ENCODE data around the gene RRAGC.

DNA sequence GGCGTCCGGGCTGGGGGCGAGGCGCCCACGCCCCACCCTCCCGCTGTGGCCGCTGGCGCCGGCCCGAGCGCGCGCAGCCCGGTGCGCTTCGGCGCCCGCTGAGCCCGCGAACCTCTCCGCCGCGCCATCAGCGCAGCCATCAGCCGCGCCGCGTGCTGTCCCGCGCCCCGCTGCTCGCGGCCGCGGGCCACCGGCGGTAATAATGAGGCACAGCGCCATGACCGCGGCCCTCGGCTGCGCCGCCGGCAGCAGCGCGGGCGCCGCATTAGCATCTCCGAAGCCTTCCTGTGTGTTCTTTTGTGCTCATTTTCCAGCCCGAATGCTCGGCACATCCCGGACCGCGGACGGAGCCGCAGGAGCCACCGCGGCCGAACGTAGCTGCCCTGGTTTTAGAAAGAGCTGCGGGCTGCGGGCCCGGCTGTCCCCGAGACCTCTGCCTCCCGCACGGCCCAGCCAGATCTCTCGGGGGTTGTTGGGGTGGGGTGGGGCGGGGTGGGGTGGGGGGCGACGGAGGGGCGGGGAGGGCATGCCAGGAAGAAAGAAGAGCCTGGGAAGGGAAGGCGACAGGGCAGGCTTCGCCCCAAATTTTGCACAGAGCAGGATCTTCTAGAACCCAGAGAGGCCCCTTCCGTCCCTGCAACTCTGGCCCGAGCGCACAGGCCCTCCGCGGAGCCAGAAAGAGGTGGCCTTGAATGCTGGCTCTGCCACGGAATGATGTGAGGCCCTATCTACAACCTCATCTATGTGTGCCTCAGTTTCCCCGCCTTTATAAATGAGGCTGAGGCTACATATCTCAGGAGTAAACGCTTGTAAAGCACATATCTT lies 55.3 kb downstream of the RRAGC start:
- TF ChIP-seq, protein P1, sequence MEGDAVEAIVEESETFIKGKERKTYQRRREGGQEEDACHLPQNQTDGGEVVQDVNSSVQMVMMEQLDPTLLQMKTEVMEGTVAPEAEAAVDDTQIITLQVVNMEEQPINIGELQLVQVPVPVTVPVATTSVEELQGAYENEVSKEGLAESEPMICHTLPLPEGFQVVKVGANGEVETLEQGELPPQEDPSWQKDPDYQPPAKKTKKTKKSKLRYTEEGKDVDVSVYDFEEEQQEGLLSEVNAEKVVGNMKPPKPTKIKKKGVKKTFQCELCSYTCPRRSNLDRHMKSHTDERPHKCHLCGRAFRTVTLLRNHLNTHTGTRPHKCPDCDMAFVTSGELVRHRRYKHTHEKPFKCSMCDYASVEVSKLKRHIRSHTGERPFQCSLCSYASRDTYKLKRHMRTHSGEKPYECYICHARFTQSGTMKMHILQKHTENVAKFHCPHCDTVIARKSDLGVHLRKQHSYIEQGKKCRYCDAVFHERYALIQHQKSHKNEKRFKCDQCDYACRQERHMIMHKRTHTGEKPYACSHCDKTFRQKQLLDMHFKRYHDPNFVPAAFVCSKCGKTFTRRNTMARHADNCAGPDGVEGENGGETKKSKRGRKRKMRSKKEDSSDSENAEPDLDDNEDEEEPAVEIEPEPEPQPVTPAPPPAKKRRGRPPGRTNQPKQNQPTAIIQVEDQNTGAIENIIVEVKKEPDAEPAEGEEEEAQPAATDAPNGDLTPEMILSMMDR (IDR thresholded peaks at IDR 0.05; ENCODE audit: poor library complexity, severe bottlenecking) = no peak
- TF ChIP-seq EZH2 (IDR thresholded peaks at IDR 0.05; ENCODE audit: borderline replicate concordance, insufficient read depth, low read length, poor library complexity, severe bottlenecking) (no peak), POLR2AphosphoS5 (IDR thresholded peaks at IDR 0.05) (peak; percentile 26), MXI1 (conservative IDR thresholded peaks at IDR 0.05; ENCODE audit: poor library complexity, severe bottlenecking) (no peak), RAD21 (conservative IDR thresholded peaks at IDR 0.05) (peak; percentile 28), EP300 (conservative IDR thresholded peaks at IDR 0.05; ENCODE audit: poor library complexity, severe bottlenecking) (no peak), TAF1 (IDR thresholded peaks at IDR 0.05; ENCODE audit: low read depth) (no peak), SMC3 (conservative IDR thresholded peaks at IDR 0.05; ENCODE audit: poor library complexity) (peak; percentile 9)
- TF ChIP-seq, protein P2, sequence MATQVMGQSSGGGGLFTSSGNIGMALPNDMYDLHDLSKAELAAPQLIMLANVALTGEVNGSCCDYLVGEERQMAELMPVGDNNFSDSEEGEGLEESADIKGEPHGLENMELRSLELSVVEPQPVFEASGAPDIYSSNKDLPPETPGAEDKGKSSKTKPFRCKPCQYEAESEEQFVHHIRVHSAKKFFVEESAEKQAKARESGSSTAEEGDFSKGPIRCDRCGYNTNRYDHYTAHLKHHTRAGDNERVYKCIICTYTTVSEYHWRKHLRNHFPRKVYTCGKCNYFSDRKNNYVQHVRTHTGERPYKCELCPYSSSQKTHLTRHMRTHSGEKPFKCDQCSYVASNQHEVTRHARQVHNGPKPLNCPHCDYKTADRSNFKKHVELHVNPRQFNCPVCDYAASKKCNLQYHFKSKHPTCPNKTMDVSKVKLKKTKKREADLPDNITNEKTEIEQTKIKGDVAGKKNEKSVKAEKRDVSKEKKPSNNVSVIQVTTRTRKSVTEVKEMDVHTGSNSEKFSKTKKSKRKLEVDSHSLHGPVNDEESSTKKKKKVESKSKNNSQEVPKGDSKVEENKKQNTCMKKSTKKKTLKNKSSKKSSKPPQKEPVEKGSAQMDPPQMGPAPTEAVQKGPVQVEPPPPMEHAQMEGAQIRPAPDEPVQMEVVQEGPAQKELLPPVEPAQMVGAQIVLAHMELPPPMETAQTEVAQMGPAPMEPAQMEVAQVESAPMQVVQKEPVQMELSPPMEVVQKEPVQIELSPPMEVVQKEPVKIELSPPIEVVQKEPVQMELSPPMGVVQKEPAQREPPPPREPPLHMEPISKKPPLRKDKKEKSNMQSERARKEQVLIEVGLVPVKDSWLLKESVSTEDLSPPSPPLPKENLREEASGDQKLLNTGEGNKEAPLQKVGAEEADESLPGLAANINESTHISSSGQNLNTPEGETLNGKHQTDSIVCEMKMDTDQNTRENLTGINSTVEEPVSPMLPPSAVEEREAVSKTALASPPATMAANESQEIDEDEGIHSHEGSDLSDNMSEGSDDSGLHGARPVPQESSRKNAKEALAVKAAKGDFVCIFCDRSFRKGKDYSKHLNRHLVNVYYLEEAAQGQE (IDR thresholded peaks at IDR 0.05; ENCODE audit: borderline replicate concordance) = no peak
